ENCODE results near the gene USP32.

USP32 gene

DNA sequence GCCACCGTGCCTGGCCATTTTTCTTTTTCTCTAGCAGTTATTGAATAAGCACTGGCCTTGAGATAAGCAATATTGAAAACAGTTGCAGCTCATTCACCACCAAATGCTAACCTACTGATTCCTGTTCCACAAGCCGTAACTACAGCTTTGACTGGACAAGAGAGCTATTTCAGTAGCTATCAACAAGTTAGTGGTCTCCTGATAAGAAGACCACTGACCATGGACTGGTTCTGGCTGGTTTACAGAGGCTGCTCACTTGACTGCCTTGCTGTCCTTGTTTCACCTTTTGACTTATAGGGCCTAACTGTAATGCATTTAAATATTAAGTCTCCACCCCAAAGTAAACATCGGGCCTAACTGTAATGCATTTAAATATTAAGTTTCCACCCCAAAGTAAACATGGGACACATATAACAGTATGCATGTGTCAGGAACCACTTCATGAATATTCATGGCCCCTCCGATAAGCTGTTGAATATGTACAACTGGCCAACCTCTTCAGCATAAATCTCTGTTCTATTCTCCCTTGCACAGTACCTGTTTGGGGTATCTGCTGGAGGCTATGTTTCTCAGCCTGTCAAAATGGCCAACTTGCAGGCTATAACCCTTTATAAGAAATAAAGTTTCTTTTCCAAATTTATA, 94.1 kb downstream of the USP32 start:
- Histone ChIP-seq H3K9ac (ENCODE audit: low read length) (no peak overlapping the region), H3K4me1 (ENCODE audit: control insufficient read depth, insufficient read depth, low read length) (peaks cover 10% of the 10 kb centered on the region), H3K36me3 (ENCODE audit: control insufficient read depth, insufficient read depth, low read length) (no peaks in the 10 kb centered on the region), H3K9me3 (ENCODE audit: control insufficient read depth, low read length) (no peaks in the 10 kb centered on the region), H3K4me3 (ENCODE audit: low read length) (no peak overlapping the region), H3K27me3 (ENCODE audit: control insufficient read depth, insufficient read depth, low read length) (no peaks in the 10 kb centered on the region)

DNA sequence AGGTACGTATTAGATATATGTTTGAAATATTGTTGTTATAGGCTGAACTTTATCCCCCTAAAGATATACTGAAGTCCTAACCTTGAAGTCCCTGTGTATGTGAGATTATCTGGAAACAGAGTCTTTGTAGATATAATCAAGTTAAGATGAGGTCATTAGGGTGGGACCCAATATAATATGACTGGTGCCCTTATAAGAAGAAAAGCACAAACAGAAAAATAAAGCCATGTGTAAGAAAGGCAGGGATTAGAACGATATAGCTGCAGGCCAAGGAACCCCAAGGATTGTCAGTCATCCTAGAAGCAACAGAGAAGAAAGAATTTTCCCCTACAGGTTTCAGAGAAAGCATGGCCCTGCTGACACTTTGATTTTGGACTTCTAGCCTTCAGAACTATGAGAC, 95.8 kb downstream of the USP32 start:
- H3K9ac ChIP-seq (ENCODE audit: low read length), result no peak overlapping the region
- peaks cover 10% of the 10 kb centered on the region for H3K4me1 ChIP-seq (ENCODE audit: control insufficient read depth, insufficient read depth, low read length)
- H3K9me3 ChIP-seq (ENCODE audit: control insufficient read depth, low read length), result no peaks in the 10 kb centered on the region
- no peak overlapping the region for H3K4me3 ChIP-seq (ENCODE audit: low read length)
- no peaks in the 10 kb centered on the region for H3K36me3 ChIP-seq (ENCODE audit: control insufficient read depth, insufficient read depth, low read length)
- no peaks in the 10 kb centered on the region for H3K27me3 ChIP-seq (ENCODE audit: control insufficient read depth, insufficient read depth, low read length)

DNA sequence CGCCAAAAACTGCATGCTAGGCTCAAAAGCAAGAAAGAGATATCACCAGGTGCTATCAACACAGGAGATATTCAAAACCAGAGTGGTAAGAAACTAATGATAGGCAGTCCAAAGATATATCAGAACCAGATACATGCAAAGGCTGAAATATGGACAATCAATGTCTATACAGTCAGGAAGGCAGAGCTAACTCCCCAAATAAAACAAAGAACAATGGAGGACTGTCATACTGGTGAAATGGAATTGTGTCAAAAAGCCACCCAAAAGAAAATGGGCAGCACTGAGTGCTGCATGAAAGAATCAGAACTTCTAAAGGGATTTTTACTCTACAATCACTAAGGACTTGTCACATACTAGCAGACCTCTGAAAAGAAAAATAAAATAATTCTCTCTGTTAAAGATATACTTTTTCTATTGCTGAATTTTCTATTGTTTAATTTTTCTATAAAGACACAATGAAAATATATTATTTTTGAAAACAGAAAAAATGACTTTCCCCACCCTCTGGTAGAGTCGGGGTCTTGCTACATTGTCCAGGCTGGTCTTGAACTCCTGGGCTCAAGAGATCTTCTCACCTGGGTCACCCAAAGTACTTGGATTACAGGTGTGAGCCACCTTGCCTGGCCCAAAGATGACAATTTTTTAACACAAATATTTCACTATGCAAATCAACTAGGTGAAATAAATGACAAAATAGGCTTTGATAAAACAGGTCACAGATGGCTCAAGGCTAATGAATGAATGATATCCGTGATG, 98.2 kb downstream of the USP32 start:
- no peak overlapping the region for H3K4me3 ChIP-seq (ENCODE audit: low read length)

DNA sequence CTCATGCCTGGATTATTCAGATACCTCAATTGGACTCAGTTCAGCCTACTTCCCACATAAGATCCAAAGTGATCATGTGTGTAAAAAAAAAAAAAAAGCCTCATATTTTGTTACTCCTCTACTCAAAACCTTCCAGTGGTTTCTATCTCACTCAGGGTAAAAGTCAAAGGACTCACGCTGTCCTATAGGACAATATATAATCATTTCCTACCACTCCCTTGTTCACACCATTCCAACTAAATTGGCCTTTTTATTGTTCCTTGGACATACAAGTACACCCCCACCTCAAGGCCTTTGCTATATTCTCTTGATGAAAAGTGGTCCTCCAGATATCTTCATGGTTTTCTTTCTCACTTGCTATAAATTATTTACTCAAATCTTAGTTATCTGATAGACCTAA, 99.2 kb downstream of the USP32 start:
- no peaks in the 10 kb centered on the region for H3K27me3 ChIP-seq (ENCODE audit: control insufficient read depth, insufficient read depth, low read length)
- no peaks in the 10 kb centered on the region for H3K9me3 ChIP-seq (ENCODE audit: control insufficient read depth, low read length)
- H3K4me1 ChIP-seq (ENCODE audit: control insufficient read depth, insufficient read depth, low read length), result peaks cover 10% of the 10 kb centered on the region
- no peak overlapping the region for H3K9ac ChIP-seq (ENCODE audit: low read length)
- no peaks in the 10 kb centered on the region for H3K36me3 ChIP-seq (ENCODE audit: control insufficient read depth, insufficient read depth, low read length)
- H3K4me3 ChIP-seq (ENCODE audit: low read length), result no peak overlapping the region

More for the DNA sequence above, 98.2 kb downstream of the USP32 start:
- H3K9ac ChIP-seq (ENCODE audit: low read length), result no peak overlapping the region
- H3K27me3 ChIP-seq (ENCODE audit: control insufficient read depth, insufficient read depth, low read length), result no peaks in the 10 kb centered on the region
- peaks cover 10% of the 10 kb centered on the region for H3K4me1 ChIP-seq (ENCODE audit: control insufficient read depth, insufficient read depth, low read length)
- H3K9me3 ChIP-seq (ENCODE audit: control insufficient read depth, low read length), result no peaks in the 10 kb centered on the region
- H3K36me3 ChIP-seq (ENCODE audit: control insufficient read depth, insufficient read depth, low read length), result no peaks in the 10 kb centered on the region

DNA sequence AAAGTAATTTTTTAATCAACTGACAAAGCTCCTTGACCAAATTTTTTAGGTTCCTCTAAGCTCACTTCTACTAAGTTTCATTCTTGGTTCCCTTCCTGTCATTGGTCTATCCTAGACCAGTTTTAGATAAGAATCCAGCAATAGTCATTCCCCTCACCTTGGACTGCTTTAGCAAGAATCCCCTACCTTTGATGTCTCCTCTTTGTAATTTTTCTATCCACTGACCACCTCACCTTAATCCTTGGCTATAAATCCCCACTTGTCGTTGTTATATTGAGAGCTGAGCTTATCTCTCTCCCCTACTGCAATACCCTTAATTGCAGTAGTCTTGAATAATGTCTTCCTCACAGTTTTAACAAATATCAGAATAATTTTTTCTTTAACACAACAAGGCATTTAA, 107.2 kb downstream of the USP32 start:
- H3K27me3 ChIP-seq (ENCODE audit: control insufficient read depth, insufficient read depth, low read length), result no peaks in the 10 kb centered on the region
- H3K4me1 ChIP-seq (ENCODE audit: control insufficient read depth, insufficient read depth, low read length), result no peaks in the 10 kb centered on the region
- no peaks in the 10 kb centered on the region for H3K36me3 ChIP-seq (ENCODE audit: control insufficient read depth, insufficient read depth, low read length)
- H3K4me3 ChIP-seq (ENCODE audit: low read length), result no peak overlapping the region
- H3K9me3 ChIP-seq (ENCODE audit: control insufficient read depth, low read length), result no peaks in the 10 kb centered on the region
- peak overlapping the region; percentile 32 for H3K9ac ChIP-seq (ENCODE audit: low read length)

DNA sequence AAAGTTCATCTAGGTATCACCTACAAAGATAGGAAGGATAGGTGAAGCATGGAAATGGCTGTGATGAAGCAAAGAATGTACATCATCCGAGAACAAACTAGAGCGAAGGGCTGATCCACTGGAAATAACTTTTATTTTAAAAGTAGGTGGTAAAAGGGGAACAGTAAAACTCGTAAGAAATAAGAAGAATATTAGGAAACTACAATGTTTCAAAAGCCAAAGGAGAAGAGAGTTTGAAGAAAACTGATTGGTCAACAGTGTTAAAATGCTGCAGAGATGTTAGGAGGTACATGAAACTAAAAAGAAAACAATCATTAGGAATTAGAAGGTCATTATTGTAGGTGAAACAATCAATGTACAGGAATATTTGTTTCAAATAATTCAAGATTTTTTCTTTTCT, 108.1 kb downstream of the USP32 start:
- Histone ChIP-seq H3K36me3 (ENCODE audit: control insufficient read depth, insufficient read depth, low read length) (no peaks in the 10 kb centered on the region), H3K27me3 (ENCODE audit: control insufficient read depth, insufficient read depth, low read length) (no peaks in the 10 kb centered on the region), H3K4me3 (ENCODE audit: low read length) (no peak overlapping the region), H3K4me1 (ENCODE audit: control insufficient read depth, insufficient read depth, low read length) (no peaks in the 10 kb centered on the region), H3K9ac (ENCODE audit: low read length) (no peak overlapping the region), H3K9me3 (ENCODE audit: control insufficient read depth, low read length) (no peaks in the 10 kb centered on the region)

DNA sequence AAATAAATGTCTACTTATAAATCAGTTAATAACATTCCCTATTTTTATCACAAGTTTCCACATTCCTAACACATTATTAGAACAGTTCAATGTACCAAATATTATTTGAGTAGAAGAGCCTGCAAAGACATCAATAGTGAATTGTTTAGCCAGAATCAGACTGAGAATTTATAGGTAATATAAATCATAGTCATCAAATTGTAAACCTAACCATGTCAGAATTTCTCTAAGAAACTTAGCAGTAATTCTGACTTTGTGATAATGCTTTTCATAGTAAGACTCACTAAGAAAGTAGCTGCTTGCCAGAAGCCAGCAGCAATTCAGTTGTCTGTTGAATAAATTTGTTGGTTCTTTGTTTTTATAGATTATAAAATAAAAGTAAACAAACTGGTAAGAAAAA, 111.3 kb downstream of the USP32 start:
- Histone ChIP-seq H3K9ac (ENCODE audit: low read length) (no peak overlapping the region), H3K4me3 (ENCODE audit: low read length) (no peak overlapping the region), H3K9me3 (ENCODE audit: control insufficient read depth, low read length) (no peaks in the 10 kb centered on the region), H3K27me3 (ENCODE audit: control insufficient read depth, insufficient read depth, low read length) (no peaks in the 10 kb centered on the region), H3K4me1 (ENCODE audit: control insufficient read depth, insufficient read depth, low read length) (no peaks in the 10 kb centered on the region), H3K36me3 (ENCODE audit: control insufficient read depth, insufficient read depth, low read length) (no peaks in the 10 kb centered on the region)

DNA sequence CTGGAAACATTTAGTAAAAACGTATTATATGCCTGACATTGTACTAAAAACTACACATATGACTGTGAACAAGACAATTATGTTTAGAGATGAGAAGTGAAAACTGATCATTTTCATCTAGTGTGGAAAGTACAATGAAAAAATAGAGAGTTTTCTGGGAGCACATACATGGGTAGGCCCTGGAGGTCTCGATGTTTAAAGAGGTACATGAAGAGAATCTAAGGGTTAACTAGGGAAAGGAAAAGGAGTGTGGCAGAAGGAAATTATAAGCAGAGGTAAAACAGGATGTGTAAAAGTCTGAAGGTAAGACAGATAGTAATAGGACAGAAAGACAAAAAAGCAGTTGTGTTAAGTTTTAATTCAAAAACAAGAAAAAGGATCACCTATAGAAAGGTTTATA, 113.7 kb downstream of the USP32 start:
- no peak overlapping the region for H3K9ac ChIP-seq (ENCODE audit: low read length)
- no peaks in the 10 kb centered on the region for H3K27me3 ChIP-seq (ENCODE audit: control insufficient read depth, insufficient read depth, low read length)
- H3K9me3 ChIP-seq (ENCODE audit: control insufficient read depth, low read length), result no peaks in the 10 kb centered on the region
- H3K36me3 ChIP-seq (ENCODE audit: control insufficient read depth, insufficient read depth, low read length), result no peaks in the 10 kb centered on the region
- no peak overlapping the region for H3K4me3 ChIP-seq (ENCODE audit: low read length)
- H3K4me1 ChIP-seq (ENCODE audit: control insufficient read depth, insufficient read depth, low read length), result no peaks in the 10 kb centered on the region

DNA sequence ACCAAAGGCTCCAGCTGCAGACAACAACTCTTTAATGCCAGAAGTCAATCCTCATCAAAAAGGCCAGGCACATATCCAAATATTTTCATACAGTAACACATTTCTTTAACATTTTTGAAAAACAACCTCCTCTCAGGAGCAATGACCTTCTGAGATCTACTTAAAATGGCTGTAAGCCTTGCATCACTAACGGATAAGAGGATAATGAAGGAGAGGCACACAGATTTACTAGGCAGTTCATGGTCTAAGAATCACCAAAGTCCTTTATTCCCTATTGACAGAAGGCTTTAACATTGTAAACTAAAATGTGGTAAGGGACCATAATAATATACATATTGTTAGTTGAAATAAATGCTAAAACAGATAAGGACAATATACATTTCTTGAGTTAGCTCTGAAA, 114.7 kb downstream of the USP32 start:
- H3K4me1 ChIP-seq (ENCODE audit: control insufficient read depth, insufficient read depth, low read length), result no peaks in the 10 kb centered on the region
- no peak overlapping the region for H3K9ac ChIP-seq (ENCODE audit: low read length)
- H3K4me3 ChIP-seq (ENCODE audit: low read length), result no peak overlapping the region
- no peaks in the 10 kb centered on the region for H3K27me3 ChIP-seq (ENCODE audit: control insufficient read depth, insufficient read depth, low read length)
- no peaks in the 10 kb centered on the region for H3K36me3 ChIP-seq (ENCODE audit: control insufficient read depth, insufficient read depth, low read length)
- no peaks in the 10 kb centered on the region for H3K9me3 ChIP-seq (ENCODE audit: control insufficient read depth, low read length)

DNA sequence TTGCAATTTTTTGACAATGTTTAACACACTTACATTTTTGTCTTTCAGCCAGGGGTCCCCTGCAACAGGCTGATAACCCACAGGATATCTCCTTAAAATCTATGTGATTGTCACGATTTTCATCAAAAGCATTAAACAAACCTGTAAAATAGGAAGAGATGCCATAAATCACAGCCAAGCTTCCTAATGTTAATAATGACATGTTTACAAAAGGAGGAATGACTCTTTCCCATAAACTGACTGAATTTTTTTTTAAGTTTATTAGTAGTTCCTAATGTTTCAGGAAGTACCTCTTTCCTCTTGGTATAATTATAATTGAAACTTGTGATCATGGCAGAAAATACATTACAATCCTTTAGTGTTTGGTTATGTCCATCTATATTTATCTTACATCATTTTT, 122.5 kb downstream of the USP32 start:
- H3K36me3 ChIP-seq (ENCODE audit: control insufficient read depth, insufficient read depth, low read length), result no peaks in the 10 kb centered on the region
- H3K4me3 ChIP-seq (ENCODE audit: low read length), result no peak overlapping the region
- no peak overlapping the region for H3K9ac ChIP-seq (ENCODE audit: low read length)
- H3K27me3 ChIP-seq (ENCODE audit: control insufficient read depth, insufficient read depth, low read length), result no peaks in the 10 kb centered on the region
- H3K4me1 ChIP-seq (ENCODE audit: control insufficient read depth, insufficient read depth, low read length), result no peaks in the 10 kb centered on the region
- no peaks in the 10 kb centered on the region for H3K9me3 ChIP-seq (ENCODE audit: control insufficient read depth, low read length)

DNA sequence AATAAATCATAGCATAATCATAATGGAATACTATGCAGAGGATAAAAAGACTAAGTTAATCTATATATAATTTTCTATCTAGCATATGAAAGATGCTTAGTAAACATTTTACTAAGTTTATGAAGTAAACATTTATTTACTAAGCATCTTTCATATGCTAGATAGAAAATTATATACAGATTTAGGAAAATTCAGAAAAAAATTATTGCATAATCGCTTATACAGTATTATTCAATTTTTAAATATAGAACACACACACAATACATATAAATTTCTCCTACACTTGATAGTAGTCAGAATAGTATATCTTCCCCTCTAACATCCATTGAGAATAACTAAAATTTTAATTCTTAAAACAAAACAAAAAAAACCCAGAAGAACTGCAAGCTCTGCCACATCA, 131.4 kb downstream of the USP32 start:
- Histone ChIP-seq H3K9me3 (ENCODE audit: control insufficient read depth, low read length) (no peaks in the 10 kb centered on the region), H3K4me1 (ENCODE audit: control insufficient read depth, insufficient read depth, low read length) (no peaks in the 10 kb centered on the region), H3K27me3 (ENCODE audit: control insufficient read depth, insufficient read depth, low read length) (no peaks in the 10 kb centered on the region)

DNA sequence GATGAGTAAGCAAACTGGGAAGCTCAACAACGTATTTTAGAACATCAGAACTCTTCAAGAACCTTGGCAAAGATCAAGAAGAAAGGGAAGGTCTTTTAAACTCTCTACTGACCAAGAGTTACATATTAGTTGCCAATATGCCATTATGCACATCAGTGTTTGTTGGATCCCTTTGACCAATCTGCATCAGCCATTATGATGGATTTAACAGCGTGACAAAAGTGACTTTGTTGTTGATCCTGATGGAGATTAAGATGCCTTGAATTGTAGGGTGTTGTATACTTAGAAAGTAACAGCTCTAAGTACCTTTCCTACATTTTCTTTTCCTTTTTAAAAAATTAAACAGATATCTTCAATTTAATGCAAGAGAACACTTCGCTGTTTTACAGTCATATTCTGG, 133.6 kb downstream of the USP32 start:
- Histone ChIP-seq H3K36me3 (ENCODE audit: control insufficient read depth, insufficient read depth, low read length) (no peaks in the 10 kb centered on the region), H3K9ac (ENCODE audit: low read length) (no peak overlapping the region), H3K9me3 (ENCODE audit: control insufficient read depth, low read length) (no peaks in the 10 kb centered on the region), H3K4me1 (ENCODE audit: control insufficient read depth, insufficient read depth, low read length) (no peaks in the 10 kb centered on the region), H3K4me3 (ENCODE audit: low read length) (no peak overlapping the region), H3K27me3 (ENCODE audit: control insufficient read depth, insufficient read depth, low read length) (no peaks in the 10 kb centered on the region)

More for the DNA sequence above, 131.4 kb downstream of the USP32 start:
- Histone ChIP-seq H3K4me3 (ENCODE audit: low read length) (no peak overlapping the region), H3K36me3 (ENCODE audit: control insufficient read depth, insufficient read depth, low read length) (no peaks in the 10 kb centered on the region), H3K9ac (ENCODE audit: low read length) (no peak overlapping the region)
